ENCODE measurements around the gene NFIC.
"Not testable (repeated sequence)": the region's sequence is repeated elsewhere in the genome, so short reads cannot be mapped to it uniquely, and the experiment has no call there.

NFIC gene

GRCh38 chr19:3365836-3366752 lies at the start of gene NFIC:
Gene NFIC, plus strand, starts transcription at chr19:3366583. Its CDS starts 54 bp downstream, at chr19:3366637.
- DNase-seq (ENCODE audit: low read depth): no peak

GRCh38 chr19:3316659-3317207 lies 49.6 kb upstream of the NFIC start:
- no peak for DNase-seq (ENCODE audit: low read depth)

- DNase-seq (ENCODE audit: low read depth): no peak
These were observed 46.6 kb upstream of the NFIC start for GRCh38 chr19:3319643-3320353.

DNA sequence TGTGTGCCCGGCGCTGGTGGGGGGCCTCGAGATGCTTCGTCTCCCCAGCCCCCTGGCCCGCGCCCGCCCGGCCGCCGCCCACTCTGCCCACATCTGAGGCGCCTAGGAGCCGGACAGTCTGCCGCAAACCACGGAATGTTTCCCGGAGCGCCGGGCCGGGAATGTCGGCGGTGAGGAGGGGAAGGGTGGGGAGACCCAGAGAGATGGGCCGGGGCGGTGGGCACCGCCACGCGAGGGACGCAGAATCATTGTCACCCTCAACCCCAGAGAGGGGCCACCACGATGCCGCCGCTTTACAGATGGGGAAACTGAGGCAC lies 46.1 kb upstream of the NFIC start:
- no peak for DNase-seq (ENCODE audit: low read depth)

GRCh38 chr19:3320853-3321252 lies 45.5 kb upstream of the NFIC start:
- DNase-seq (ENCODE audit: low read depth): no peak

DNA sequence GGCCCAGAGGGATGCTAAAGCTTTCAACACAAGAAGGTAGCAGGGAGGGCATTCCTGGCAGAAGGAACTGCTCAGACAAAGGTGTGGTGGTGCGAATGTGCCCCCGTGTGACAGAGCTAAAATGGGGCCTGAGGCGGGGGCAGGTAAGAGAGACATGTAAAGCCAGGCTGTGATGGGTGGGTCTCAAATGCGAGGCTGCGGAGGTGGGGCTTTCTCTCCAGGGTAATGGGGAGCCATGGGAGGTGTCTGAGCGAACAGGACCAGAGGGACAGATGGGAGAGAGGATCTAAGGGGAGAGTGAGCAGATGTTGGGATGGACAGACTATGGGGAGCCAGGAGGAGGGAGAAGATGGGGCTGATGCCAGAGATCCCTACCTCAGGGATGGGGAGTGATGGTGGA lies 44.7 kb upstream of the NFIC start:
- no peak for DNase-seq (ENCODE audit: low read depth)

DNA sequence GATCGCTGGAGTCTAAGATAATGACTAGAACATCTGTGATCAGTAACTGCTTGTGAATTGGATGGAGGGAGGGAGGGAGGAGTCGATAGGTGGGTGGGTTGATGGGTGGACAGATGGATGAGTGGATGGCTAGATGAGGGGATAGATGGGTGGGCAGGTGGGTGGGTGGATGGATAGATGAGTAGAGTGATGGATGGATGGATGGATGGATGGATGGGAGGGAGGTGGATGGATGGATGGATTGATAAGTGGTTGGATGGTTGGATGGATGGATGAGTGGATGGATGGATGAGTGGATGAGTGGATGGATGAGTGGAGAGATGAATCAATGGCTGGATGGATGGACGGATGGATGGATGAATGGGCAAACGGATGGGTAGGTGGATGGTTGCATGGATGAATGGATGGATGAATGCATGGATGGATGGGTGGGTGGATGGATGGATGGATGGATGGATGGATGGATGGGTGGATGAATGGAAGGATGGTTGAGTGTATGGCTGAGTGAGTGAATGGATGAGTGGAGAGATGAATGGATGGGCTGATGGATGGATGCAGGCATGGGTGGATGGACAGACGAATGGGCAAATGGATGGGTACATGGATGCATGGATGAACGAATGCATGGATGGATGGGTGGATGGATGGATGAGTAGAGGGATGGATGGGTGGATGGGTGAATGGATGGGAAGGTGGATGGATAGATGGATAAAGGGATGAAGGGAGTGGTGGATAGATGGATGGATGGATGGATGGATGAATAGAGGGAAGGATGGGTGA lies 44.0 kb upstream of the NFIC start:
- DNase-seq (ENCODE audit: low read depth): no peak

DNA sequence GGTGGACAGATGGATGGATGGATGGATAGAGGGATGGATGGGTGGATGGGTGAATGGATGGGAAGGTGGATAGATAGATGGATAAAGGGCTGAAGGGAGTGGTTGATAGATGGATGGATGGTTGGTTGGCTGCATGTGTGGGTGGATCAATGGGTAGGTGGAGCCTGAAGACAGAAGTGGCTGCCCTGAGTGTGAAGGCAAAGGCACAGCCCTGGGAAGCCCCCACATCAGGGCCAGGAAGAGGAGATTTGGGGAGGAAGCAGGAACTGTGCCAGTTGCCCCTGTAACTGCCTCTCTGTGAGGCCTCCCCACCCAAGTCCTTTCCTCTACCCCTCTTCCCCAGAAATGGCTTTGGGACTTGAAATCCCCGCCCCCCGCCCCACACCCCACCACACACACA lies 43.4 kb upstream of the NFIC start:
- DNase-seq (ENCODE audit: low read depth): no peak

DNA sequence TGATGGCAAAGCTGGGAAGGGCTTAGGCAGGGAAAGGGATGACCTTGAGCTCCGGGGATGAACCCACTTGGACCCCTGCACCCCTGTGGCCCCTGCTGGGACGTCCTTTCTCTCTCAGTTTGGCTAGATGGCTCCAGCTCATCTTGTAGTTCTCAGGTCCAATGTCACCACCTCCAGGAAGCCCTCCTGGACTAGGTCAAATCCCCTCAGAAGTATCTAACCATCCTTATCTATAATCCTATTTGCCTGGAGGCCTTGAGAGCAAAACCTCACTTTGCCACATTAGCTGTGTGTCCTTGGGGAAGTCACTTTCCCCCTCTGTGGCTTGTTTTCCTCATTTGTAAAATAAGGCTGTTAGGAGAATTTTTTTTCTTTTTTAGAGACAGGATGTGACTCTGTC lies 42.7 kb upstream of the NFIC start:
- DNase-seq (ENCODE audit: low read depth): no peak

GRCh38 chr19:3324405-3324856 lies 42.0 kb upstream of the NFIC start:
- DNase-seq (ENCODE audit: low read depth): no peak

DNA sequence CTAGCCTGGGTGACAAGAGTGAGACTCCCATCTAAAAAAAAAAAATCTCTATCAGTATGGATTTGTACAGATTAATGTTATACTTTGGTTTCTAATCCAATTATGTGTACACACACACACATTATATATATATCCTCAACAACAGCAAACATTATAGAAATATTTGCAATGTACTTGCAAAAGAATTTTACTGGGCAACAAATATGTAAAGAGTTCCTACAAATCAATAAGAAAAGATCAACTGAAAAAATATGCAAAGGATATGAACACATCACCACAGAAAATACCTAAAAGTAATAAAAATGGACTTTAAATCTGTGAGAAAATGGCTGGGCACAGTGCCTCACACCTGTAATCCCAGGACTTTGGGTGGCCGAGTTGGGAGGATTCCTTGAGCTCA lies 40.9 kb upstream of the NFIC start:
- no peak for DNase-seq (ENCODE audit: low read depth)

- DNase-seq (ENCODE audit: low read depth): no peak
These were observed 37.6 kb upstream of the NFIC start for GRCh38 chr19:3328743-3329142.

- no peak for DNase-seq (ENCODE audit: low read depth)
These were observed 36.3 kb upstream of the NFIC start for GRCh38 chr19:3330047-3330446.

GRCh38 chr19:3332232-3332631 lies 34.2 kb upstream of the NFIC start:
- not testable (repeated sequence) for DNase-seq (ENCODE audit: low read depth)

DNA sequence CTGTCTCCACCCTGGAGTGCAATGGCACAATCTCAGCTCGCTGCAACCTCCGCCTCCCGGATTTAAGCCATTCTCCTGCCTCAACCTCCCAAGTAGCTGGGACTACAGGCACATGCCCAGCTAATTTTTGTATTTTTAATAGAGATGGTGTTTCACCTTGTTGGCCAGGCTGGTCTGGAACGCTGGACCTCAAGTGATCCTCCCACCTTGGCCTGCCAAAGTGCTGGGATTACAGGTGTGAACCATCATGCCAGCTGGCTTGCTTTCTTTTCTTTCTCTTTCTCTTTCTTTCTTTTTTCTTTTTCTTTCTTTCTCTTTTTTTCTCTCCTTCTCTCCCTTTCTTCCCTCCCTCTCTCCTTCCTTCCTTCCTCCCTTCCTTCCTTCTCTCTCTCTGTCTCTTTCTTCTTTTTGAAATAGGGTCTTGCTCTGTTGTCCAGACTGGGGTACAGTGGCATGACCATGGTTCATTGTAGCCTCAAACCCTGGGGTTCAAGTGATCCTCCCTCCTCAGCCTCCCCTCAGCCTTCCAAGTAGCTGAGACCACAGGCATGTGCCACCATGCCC lies 33.3 kb upstream of the NFIC start:
- no peak for DNase-seq (ENCODE audit: low read depth)

GRCh38 chr19:3333662-3334061 lies 32.7 kb upstream of the NFIC start:
- DNase-seq (ENCODE audit: low read depth): no peak

GRCh38 chr19:3334749-3335430 lies 31.5 kb upstream of the NFIC start:
- DNase-seq (ENCODE audit: low read depth): not testable (repeated sequence)

- no peak for DNase-seq (ENCODE audit: low read depth)
These were observed 30.7 kb upstream of the NFIC start for GRCh38 chr19:3335431-3336350.

DNA sequence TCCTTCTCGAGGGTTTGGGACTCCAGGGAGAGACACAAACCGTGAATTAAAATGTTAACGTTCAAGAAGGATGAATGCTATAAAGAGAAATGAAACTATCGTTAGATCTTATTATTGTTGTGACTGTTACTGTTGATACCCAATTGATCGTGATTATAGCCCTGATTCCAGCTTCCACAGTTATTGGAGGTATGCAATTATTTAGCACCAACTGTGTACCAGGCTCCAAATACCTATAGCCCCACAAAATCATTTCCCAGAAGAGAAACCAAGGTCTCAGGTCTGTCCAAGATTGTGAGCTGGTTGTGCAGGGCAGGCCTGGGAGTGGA lies 30.1 kb upstream of the NFIC start:
- DNase-seq (ENCODE audit: low read depth): no peak

Measured in GM04503 (cell line).